GM12801 (cell line): ENCODE data around the gene MAEA.

Experiments
- TF ChIP-seq, protein P1 (sequence below): IDR thresholded peaks from one replicate; pipeline ENCODE4 v1.5.1; 2011; ENCODE audit warnings: control low read depth; ENCODE audit not compliant: insufficient read length; ENCODE audit errors: extremely low read depth

MAEA gene

GRCh38 chr4:1371176-1372165, 81.8 kb downstream of the MAEA start:
- TF ChIP-seq, protein P1, sequence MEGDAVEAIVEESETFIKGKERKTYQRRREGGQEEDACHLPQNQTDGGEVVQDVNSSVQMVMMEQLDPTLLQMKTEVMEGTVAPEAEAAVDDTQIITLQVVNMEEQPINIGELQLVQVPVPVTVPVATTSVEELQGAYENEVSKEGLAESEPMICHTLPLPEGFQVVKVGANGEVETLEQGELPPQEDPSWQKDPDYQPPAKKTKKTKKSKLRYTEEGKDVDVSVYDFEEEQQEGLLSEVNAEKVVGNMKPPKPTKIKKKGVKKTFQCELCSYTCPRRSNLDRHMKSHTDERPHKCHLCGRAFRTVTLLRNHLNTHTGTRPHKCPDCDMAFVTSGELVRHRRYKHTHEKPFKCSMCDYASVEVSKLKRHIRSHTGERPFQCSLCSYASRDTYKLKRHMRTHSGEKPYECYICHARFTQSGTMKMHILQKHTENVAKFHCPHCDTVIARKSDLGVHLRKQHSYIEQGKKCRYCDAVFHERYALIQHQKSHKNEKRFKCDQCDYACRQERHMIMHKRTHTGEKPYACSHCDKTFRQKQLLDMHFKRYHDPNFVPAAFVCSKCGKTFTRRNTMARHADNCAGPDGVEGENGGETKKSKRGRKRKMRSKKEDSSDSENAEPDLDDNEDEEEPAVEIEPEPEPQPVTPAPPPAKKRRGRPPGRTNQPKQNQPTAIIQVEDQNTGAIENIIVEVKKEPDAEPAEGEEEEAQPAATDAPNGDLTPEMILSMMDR, result no peak

GRCh38 chr4:1373892-1374705, 84.4 kb downstream of the MAEA start:
- TF ChIP-seq, protein P1, result no peak

DNA sequence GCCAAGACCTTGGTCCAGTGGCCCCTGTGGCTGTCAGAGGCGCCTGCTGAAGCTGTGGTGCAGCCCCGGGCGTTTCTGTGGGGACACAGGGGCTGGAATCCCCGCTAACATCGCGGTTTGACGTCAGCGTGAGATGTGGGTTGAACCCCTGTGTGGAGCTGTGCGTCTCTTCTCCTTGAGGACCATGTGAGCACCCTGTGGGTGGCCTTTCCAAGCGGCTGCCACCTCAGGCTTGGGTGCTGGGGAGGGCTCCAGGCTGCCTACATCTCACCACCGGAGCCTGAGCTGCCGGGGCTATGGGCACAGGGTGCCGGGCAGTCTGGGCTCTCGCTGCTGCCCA, 85.0 kb downstream of the MAEA start:
- TF ChIP-seq, protein P1, result no peak

GRCh38 chr4:1375051-1375721, 85.5 kb downstream of the MAEA start:
- TF ChIP-seq, protein P1, result no peak

DNA sequence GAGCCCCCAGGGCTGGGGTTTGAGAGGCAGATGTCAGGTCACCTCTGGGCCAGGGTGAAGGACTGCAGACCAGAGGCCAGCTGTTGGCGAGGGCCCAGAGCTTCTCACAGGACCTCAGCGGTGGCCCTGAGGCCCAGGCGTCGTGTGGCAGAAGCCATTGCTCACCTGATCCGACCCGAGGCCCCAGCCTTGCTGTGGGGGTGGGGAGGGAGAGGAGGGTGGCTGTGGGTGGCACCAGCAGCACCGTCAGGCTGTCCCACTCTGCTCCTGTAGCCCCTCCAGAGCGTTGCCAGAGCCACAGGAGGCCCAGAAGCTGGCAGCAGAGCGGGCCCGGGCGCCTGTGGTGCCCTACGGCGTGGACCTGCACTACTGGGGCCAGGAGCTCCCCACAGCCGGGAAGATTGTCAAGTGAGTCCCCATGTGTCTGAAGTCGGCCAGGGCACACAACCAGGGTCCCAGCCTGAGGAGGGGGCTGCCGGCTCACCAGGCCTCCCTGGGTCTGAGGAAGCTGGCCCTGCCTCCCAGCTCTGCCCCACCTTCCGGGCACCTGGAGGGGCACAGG, 86.2 kb downstream of the MAEA start:
- TF ChIP-seq, protein P1, result no peak

GRCh38 chr4:1376391-1376840, 86.7 kb downstream of the MAEA start:
- TF ChIP-seq, protein P1, result no peak
